Naive thymus-derived CD8-positive, alpha-beta T cell (primary cell): ENCODE data around the gene KCNN2. TPM values are rescaled to one million over a fixed set of nuclear protein-coding genes. Genes with fewer than 3 reads are reported as not detected.
A peak's percentile ranks its signal among the peaks of the same experiment; 100 is the strongest.

Source experiments
- ATAC-seq, 2 donors: fragments of 150-1000 bp; cut with Tn5 transposase in 1 of 2; sonication (Bioruptor Pico), chemical (Tn5 transposase) in 1 of 2; 1 replicate in 1 of 2; 2 replicates in 1 of 2; pipeline ENCODE4 v1.10.0; 2021; ENCODE audit warnings: mild to moderate bottlenecking in 2 of 2, moderate library complexity in 2 of 2
- POLR2A ChIA-PET: fragments of 350-600 bp; sonication (Branson Sonifier 250); formaldehyde crosslinking; loops from one replicate; lab custom pipeline; 2021; ENCODE audit warnings: antibody characterized with exemption; lab: Charles Lee
- DNase-seq, 10 donors: peaks; one replicate each; pipeline versions ENCODE4 v3.0.0 to v3.0.0-alpha.2; 2020 to 2022
- H3K27ac Mint-ChIP-seq, 10 donors: one replicate each; pipeline ENCODE4 v1.8.0; 2020 to 2022; ENCODE audit warnings: mild to moderate bottlenecking in 10 of 10, mixed read lengths in 10 of 10, moderate library complexity in 4 of 10, inconsistent platforms in 1 of 10
- H3K27me3 Mint-ChIP-seq, 5 donors: one replicate each; pipeline ENCODE4 v1.8.0; 2021 to 2022; ENCODE audit warnings: mixed read lengths in 5 of 5
- H3K36me3 Mint-ChIP-seq, 3 donors: one replicate each; pipeline ENCODE4 v1.8.0; 2020 to 2022; ENCODE audit warnings: mixed read lengths in 3 of 3, mild to moderate bottlenecking in 2 of 3, inconsistent platforms in 1 of 3
- H3K4me1 Mint-ChIP-seq, 4 donors: one replicate each; pipeline ENCODE4 v1.8.0; 2021 to 2022; ENCODE audit warnings: mixed read lengths in 4 of 4
- H3K4me3 Mint-ChIP-seq, 10 donors: one replicate each; pipeline ENCODE4 v1.8.0; 2020 to 2022; ENCODE audit warnings: mild to moderate bottlenecking in 10 of 10, mixed read lengths in 10 of 10, moderate library complexity in 6 of 10, inconsistent platforms in 1 of 10
- H3K9me3 Mint-ChIP-seq, 9 donors: one replicate each; pipeline ENCODE4 v1.8.0; 2020 to 2022; ENCODE audit warnings: mixed read lengths in 9 of 9, mild to moderate bottlenecking in 3 of 9, inconsistent platforms in 1 of 9, moderate library complexity in 1 of 9
- polyA plus RNA-seq, 3 donors: library from polyadenylated mRNA; unstranded; fragments of 300-500 nt; fragmentation: Illumina TruSeq; gene quantifications; one replicate each; pipeline ENCODE4 v1.2.3, GENCODE V29; 2021
- total RNA-seq, 8 experiments: library from RNA in 2 of 8; stranded (reverse) in 2 of 8; gene quantifications; one replicate each; pipeline ENCODE4 v1.2.3 and lab custom pipeline; 2021 to 2026

KCNN2 gene
- total and polyA plus RNA-seq, 5 experiments from 2014 or later: not detected

DNA sequence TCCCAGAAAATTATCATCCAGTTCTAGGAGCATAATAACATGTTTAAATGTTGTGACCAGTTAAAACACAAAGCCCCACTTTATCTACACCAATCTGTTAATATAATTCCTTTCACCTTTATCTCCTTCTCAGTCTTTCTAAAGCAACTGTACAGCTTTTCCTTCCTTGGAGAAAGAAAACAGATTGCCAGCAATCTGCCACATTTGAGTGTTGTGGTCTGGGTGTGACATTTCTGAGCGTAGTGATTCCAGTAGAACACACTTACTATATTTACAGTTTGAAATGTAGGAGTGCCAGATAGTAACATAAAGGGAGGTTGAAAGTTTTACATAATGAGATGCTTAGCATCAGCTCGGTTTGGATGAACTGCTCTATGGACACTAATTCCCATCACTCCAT is 76.1 kb downstream of the KCNN2 start:
- POLR2A ChIA-PET: no interaction called here
- Mint-ChIP-seq H3K27me3 (peaks cover 0 to 26% (median 7%) of the 10 kb centered on the region in 5 donors), H3K4me3 (no peak overlapping the region), H3K9me3 (no peaks in the 10 kb centered on the region), H3K27ac (no peak overlapping the region), H3K36me3 (no peaks in the 10 kb centered on the region), H3K4me1 (no peaks in the 10 kb centered on the region)
- no peak for DNase-seq
- no peak for ATAC-seq

DNA sequence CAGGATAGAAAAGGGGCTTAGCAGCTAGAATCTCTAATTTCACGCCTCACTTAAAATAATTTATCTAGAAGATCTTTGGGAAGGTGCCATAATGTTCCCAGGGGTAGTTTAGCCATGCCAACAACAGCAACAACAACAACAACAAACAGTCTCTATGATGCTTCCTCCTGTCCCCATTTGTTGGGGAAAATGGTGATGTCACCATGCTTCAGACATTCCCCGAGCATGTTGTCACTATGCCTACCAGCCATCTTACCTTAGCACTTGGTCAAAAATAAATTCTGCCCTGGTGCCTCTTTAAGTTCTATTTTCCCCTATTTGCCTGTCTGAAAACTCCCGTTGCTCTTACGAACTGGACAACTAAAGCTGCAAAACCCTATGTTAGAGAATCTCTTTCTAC is 76.6 kb downstream of the KCNN2 start:
- peaks cover 0 to 3% (median 0%) of the 10 kb centered on the region in 9 donors for H3K9me3 Mint-ChIP-seq
- DNase-seq (no peak), ATAC-seq (no peak)
- H3K4me3 Mint-ChIP-seq: no peak overlapping the region
- no peaks in the 10 kb centered on the region for H3K4me1 Mint-ChIP-seq
- POLR2A ChIA-PET: no interaction called here
- H3K27me3 Mint-ChIP-seq: peaks cover 0 to 27% (median 7%) of the 10 kb centered on the region in 5 donors
- no peak overlapping the region for H3K27ac Mint-ChIP-seq
- no peaks in the 10 kb centered on the region for H3K36me3 Mint-ChIP-seq

DNA sequence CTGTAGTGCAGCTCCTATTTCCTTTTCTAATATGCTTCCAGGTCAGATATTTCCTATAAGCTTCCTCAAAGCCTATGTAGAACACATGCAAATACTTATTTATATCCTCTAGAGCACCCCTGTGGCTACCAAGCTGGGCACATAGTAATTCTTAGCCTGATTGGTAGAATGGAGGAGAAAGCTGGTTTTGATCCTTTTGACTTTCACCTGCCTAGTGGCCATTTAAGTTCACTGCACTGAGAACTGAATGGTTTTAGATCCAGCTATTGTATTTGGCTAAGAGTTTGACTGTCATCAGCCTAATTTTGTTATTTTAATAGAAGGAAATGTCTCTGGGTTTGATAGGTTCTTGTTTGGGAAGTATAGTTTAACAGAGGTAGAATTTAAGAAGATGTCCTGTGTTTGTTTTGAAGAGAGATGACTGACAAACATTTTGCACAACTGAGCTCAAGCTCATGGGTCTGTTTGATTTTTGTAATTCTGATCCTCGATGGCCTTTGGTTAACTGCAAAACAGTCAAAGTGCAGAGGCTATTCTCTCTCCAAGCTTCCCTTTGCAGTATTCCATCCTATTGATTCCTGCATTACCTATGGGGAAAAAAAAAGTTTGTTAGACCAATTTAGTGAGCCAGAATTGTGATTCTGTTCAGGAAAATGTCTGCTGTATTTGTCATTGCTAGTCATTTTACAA is 85.4 kb downstream of the KCNN2 start:
- DNase-seq: no peak
- Mint-ChIP-seq H3K36me3 (no peaks in the 10 kb centered on the region), H3K4me1 (peaks cover 0 to 2% (median 0%) of the 10 kb centered on the region in 4 donors), H3K27ac (no peak overlapping the region), H3K9me3 (peaks cover 0 to 3% (median 0%) of the 10 kb centered on the region in 9 donors), H3K27me3 (peaks cover 3 to 27% (median 5%) of the 10 kb centered on the region in 5 donors), H3K4me3 (no peak overlapping the region)
- ATAC-seq: no peak
- POLR2A ChIA-PET: no interaction called here

DNA sequence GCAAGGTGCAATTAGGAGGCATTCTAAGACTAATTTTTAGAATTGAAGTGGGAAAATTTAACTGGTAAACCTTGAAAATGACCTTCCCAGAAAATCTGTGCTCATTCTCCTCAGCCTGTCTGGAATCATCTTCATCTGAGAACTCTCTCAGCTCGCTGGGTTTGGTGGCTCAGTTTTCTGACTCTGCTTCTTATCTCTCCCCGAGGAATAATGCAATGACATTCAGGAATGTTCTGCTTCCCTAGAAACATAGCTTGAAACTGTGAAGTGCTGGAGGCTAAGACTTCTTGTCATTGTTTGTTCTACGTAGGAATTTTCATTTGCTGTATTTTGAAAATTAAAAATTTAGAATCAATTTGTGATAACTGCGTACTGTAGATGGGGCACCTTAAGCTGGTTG is 86.6 kb downstream of the KCNN2 start:
- no peaks in the 10 kb centered on the region for H3K9me3 Mint-ChIP-seq

DNA sequence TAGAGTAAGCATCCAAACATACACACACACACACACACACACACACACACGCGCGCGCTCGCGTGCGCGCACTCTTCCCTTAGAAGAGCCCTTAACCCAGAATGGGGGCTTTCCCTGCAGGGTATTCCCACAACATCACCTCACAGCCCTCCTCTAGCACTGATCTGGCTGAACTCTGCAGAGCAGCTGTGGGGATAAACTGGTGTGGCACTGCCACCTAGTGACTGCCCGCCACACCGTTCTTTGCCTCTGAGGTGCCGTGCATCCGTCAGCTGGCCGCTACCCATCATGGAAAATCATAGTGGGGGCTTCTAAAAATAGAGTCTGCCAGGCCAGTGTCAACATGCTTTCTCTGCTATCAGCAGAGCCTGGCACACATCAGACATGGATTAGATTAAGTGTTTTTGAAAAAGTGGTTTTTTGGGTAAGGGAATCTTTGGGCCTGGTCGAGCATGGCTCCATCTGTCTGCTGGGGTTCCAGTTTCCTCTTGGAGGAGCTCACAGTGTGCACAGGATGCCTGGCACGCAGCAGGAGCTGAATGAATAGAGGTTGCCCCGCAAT is 88.1 kb downstream of the KCNN2 start:
- POLR2A ChIA-PET: no interaction called here
- ATAC-seq (peak; percentile 70), DNase-seq (peak in 6 of 10 donors; percentile 9 to 29 (median 21))
- Mint-ChIP-seq H3K36me3 (no peaks in the 10 kb centered on the region), H3K4me1 (peaks cover 0 to 2% (median 0%) of the 10 kb centered on the region in 4 donors), H3K27me3 (peaks cover 3 to 20% (median 3%) of the 10 kb centered on the region in 5 donors), H3K27ac (no peak overlapping the region), H3K4me3 (no peak overlapping the region), H3K9me3 (no peaks in the 10 kb centered on the region)

More for the DNA sequence above, 86.6 kb downstream of the KCNN2 start:
- ATAC-seq (no peak), DNase-seq (no peak)
- Mint-ChIP-seq H3K4me3 (no peak overlapping the region), H3K36me3 (no peaks in the 10 kb centered on the region), H3K27ac (no peak overlapping the region), H3K4me1 (peaks cover 0 to 2% (median 0%) of the 10 kb centered on the region in 4 donors), H3K27me3 (peaks cover 3 to 19% (median 5%) of the 10 kb centered on the region in 5 donors)
- POLR2A ChIA-PET: no interaction called here

DNA sequence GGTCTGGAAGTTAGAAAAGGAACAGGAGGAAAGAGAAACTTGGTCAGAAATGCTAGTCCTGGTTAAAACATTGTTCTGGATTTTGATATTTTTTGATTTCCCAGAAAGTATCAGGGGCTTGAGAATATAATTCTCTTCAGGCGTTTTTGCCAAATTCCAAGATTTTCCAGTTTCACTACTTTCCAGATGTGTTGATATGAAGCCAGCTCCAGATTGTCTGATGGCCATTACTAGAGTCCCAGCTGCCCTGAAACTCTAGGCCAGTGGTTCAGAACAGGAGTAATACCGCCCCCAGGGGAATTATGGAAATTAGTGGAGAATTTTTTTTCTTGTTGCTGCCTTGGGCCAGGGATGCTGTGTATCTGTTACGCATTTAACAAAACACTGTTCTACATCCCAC is 88.6 kb downstream of the KCNN2 start:
- H3K9me3 Mint-ChIP-seq: no peaks in the 10 kb centered on the region
- no peak overlapping the region for H3K4me3 Mint-ChIP-seq
- POLR2A ChIA-PET: no interaction called here
- H3K27me3 Mint-ChIP-seq: peaks cover 3 to 20% (median 3%) of the 10 kb centered on the region in 5 donors
- no peak overlapping the region for H3K27ac Mint-ChIP-seq
- H3K36me3 Mint-ChIP-seq: no peaks in the 10 kb centered on the region
- ATAC-seq (no peak), DNase-seq (no peak)
- peaks cover 0 to 2% (median 0%) of the 10 kb centered on the region in 4 donors for H3K4me1 Mint-ChIP-seq

DNA sequence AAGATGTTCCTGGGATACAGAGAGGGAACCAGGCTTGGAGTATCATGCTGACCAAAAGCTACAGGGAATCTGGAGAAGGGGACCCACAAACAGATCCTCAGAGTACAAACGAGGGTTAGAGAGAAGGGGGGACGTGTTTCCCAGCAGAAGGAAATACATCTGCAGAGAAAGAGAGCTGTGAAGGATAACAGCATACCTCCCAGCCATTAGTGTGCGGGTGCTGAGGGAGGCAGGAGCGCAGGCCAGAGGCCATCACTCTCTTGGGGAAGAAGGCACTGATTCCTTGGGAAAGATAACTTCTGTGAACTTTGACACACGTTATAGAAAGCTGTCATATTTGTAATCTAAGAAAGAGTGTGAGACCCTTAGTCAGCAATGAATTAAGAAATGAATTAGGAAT is 96.9 kb downstream of the KCNN2 start:
- POLR2A ChIA-PET: no interaction called here
- H3K27ac Mint-ChIP-seq: no peak overlapping the region
- DNase-seq: no peak
- H3K27me3 Mint-ChIP-seq: peaks cover 1 to 17% (median 4%) of the 10 kb centered on the region in 5 donors
- no peaks in the 10 kb centered on the region for H3K36me3 Mint-ChIP-seq
- no peaks in the 10 kb centered on the region for H3K4me1 Mint-ChIP-seq
- no peak for ATAC-seq
- H3K4me3 Mint-ChIP-seq: no peak overlapping the region
- H3K9me3 Mint-ChIP-seq: peaks cover 0 to 7% (median 0%) of the 10 kb centered on the region in 9 donors

DNA sequence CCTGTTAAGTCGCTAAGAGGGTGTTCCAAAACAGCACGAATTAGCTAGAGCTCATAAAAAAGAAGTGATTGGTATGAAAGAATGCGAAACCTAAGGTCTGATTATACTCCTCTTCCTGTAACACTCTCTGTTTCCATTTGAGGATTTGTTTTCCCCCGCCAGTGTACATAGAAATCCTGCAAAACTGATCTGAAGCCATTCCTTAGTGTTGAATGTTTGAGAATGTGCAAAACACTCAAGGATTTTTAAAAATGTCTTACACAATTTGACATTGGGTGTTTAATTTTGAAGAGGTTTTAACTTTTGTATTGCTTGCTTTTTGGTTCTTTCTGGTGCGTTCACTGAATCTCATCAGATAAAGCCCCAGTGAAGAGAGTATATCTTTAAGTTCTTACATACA is 105.3 kb downstream of the KCNN2 start:
- Mint-ChIP-seq H3K4me3 (no peak overlapping the region), H3K9me3 (peaks cover 0 to 7% (median 0%) of the 10 kb centered on the region in 9 donors), H3K36me3 (no peaks in the 10 kb centered on the region), H3K4me1 (no peaks in the 10 kb centered on the region), H3K27ac (no peak overlapping the region), H3K27me3 (peaks cover 0 to 4% (median 0%) of the 10 kb centered on the region in 5 donors)
- DNase-seq (no peak), ATAC-seq (no peak)
- POLR2A ChIA-PET: no interaction called here

DNA sequence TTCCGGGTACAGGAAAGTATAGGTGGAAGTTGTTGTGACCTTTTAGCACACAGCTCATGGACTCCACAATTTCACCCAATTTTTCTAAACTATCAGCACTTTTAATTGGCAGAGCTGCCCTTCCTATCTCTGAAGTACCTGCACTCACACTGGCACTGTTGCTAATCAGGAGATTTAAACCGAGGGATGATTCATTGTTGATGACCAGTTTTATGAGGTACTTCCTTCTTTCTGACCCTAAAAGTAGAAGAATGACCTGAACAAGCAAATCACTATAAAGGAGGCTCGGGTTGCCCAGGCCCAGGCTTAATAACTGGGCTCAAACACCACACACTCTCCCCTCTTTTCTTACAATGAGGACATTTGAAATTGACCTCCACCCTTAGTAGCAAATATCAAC is 105.9 kb downstream of the KCNN2 start:
- POLR2A ChIA-PET: no interaction called here
- DNase-seq (no peak), ATAC-seq (no peak)
- Mint-ChIP-seq H3K4me3 (no peak overlapping the region), H3K36me3 (no peaks in the 10 kb centered on the region), H3K9me3 (peaks cover 0 to 7% (median 0%) of the 10 kb centered on the region in 9 donors), H3K27ac (no peak overlapping the region), H3K27me3 (peaks cover 0 to 2% (median 0%) of the 10 kb centered on the region in 5 donors), H3K4me1 (no peaks in the 10 kb centered on the region)

DNA sequence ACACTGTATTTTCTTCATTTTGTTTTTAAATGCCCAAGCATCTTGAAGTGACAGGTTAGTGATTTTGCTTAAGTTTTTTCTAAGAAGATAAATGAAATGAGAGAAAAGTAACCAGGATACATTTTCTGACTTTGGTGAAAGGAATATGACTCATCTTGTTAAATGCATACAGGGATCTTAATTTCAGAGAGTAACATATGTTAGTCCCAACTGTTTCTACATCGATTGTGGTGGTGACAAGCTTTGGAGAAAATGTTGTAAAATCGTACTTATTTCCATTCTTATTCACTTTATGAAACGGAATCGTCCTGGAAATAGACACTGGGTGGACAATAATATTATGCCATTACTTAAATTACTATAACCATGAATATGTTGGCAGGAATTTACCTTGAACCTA is 107.5 kb downstream of the KCNN2 start:
- Mint-ChIP-seq H3K27ac (peak overlapping the region in 1 of 10 donors; percentile 43), H3K36me3 (no peaks in the 10 kb centered on the region), H3K4me3 (no peak overlapping the region), H3K9me3 (peaks cover 0 to 7% (median 0%) of the 10 kb centered on the region in 9 donors), H3K27me3 (peaks cover 0 to 1% (median 0%) of the 10 kb centered on the region in 5 donors), H3K4me1 (no peaks in the 10 kb centered on the region)
- POLR2A ChIA-PET: no interaction called here
- ATAC-seq (no peak), DNase-seq (no peak)

DNA sequence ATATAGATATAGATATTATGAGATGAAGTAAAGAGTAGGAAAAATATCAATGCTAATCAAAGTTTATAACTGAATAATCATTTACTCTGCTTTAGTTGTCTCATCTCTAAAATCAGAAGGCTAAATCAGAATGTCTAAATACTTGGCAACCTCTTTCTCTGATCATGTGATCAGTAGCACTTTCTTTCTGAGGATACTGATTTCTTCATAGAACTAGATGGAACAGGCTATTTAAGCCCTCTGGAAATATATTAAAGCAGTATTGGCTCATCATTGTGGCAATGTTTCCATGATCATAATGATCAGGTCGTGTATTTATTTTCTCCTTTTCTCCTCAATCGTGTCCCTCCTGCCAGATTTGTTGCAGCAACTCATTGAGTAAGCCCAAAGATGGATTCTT is 109.7 kb downstream of the KCNN2 start:
- H3K36me3 Mint-ChIP-seq: no peaks in the 10 kb centered on the region
- POLR2A ChIA-PET: no interaction called here
- no peaks in the 10 kb centered on the region for H3K4me1 Mint-ChIP-seq
- H3K27ac Mint-ChIP-seq: no peak overlapping the region
- no peak overlapping the region for H3K4me3 Mint-ChIP-seq
- peaks cover 0 to 7% (median 0%) of the 10 kb centered on the region in 9 donors for H3K9me3 Mint-ChIP-seq
- peaks cover 0 to 3% (median 0%) of the 10 kb centered on the region in 5 donors for H3K27me3 Mint-ChIP-seq
- DNase-seq (no peak), ATAC-seq (no peak)

DNA sequence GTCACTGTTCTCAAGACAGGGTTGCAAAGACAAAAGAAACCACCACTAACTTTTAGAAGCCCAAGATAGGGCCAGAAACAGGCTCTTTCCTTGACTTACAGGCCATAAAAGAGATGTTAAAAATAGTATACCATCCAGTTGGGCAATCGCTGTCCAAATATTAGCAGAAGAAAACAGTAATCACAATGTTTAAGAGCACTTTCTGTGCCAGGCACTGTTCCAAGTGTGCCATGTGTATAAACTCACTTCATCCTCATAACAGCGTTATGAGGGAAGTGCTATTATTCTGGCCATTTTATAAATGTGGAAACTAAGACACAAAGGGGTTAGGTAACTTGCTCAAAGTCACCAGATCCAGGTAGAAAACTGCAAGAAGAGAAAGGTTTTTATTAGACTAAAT is 111.7 kb downstream of the KCNN2 start:
- no peak for DNase-seq
- Mint-ChIP-seq H3K27me3 (peaks cover 0 to 3% (median 0%) of the 10 kb centered on the region in 5 donors), H3K27ac (no peak overlapping the region), H3K36me3 (peaks cover 0 to 8% (median 0%) of the 10 kb centered on the region in 3 donors), H3K9me3 (peaks cover 3 to 16% (median 9%) of the 10 kb centered on the region in 9 donors), H3K4me3 (no peak overlapping the region), H3K4me1 (no peaks in the 10 kb centered on the region)
- POLR2A ChIA-PET: no interaction called here
- no peak for ATAC-seq

DNA sequence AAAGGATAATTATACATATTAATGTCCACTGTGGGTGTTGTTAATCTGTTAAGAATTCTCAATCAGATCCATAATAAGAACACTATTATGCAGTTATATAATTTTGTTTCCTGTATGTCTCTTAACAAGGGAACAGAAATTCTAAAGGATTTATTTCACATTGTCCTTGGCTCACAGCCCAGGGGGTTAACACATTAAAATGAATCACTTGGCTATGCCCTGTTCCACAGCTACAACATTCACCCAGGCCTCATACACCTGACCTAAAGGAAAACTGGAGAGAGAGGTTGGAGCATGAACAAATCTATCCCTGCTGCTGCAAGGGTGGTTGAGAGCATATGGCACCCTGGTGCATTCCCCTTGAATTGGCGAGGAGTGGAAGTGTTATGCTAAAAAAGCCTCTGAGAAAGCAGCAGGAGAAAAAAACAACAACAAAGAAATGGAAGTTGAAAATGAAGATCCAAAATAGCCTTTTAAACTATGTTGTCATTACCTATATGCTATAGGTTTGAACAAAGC is 116.0 kb downstream of the KCNN2 start:
- POLR2A ChIA-PET: no interaction called here
- peaks cover 0 to 9% (median 0%) of the 10 kb centered on the region in 5 donors for H3K27me3 Mint-ChIP-seq
- no peak overlapping the region for H3K4me3 Mint-ChIP-seq
- peaks cover 0 to 8% (median 0%) of the 10 kb centered on the region in 3 donors for H3K36me3 Mint-ChIP-seq
- ATAC-seq (no peak), DNase-seq (no peak)
- H3K27ac Mint-ChIP-seq: no peak overlapping the region
- peaks cover 7 to 34% (median 21%) of the 10 kb centered on the region in 9 donors for H3K9me3 Mint-ChIP-seq
- no peaks in the 10 kb centered on the region for H3K4me1 Mint-ChIP-seq
